DOHH2 (cell line): ENCODE results near the gene CD47.

Experiments used
- EZH2phosphoT487 ChIP-seq: fragments of 200-600 bp; sonication (generic); IDR thresholded peaks from 2 replicates; pipeline ENCODE4 v1.6.1; 2017; ENCODE audit warnings: borderline replicate concordance, mild to moderate bottlenecking, antibody characterized with exemption, low read length, moderate library complexity, mixed read lengths
- TF ChIP-seq, protein P1 (sequence below): fragments of 200-600 bp; sonication (generic); IDR thresholded peaks from one replicate; pipeline ENCODE4 v1.5.1; 2014; ENCODE audit warnings: antibody characterized with exemption, mild to moderate bottlenecking, low read depth, low read length; ENCODE audit not compliant: poor library complexity, severe bottlenecking

DNA sequence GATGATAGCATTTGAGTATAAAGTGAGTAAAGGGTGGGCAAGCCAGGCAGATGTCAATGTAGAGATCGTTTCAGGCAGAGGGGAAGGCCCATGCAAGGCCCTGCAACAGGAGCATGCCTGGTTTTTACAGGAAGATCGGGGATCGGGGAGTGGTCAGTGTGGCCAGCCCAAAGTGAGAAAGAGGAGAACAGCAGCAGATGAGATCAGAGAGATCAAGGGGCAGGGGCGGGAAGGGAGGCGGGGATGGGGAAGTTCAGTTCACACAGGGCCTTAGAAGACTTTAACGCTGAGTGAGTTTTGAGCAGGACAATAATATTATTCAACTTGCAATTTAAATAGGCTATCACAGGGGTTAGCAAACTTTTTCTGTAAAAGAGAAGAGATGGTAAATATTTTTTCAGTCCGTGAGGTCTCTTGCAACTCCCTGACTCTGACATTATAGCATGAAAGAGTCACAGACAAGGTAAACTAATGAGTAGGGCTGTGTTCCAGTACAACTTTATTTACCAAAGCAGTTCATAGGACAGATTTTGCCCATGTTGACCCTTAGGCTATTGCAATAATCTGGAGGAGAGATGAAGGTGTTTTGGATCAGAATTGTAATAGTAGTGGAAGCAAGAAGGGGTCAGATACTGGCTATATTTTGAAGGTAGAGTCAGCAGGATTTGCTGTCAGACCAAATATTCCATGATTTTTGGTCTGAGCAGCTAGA is 12.4 kb upstream of the CD47 start:
- TF ChIP-seq, protein P1, sequence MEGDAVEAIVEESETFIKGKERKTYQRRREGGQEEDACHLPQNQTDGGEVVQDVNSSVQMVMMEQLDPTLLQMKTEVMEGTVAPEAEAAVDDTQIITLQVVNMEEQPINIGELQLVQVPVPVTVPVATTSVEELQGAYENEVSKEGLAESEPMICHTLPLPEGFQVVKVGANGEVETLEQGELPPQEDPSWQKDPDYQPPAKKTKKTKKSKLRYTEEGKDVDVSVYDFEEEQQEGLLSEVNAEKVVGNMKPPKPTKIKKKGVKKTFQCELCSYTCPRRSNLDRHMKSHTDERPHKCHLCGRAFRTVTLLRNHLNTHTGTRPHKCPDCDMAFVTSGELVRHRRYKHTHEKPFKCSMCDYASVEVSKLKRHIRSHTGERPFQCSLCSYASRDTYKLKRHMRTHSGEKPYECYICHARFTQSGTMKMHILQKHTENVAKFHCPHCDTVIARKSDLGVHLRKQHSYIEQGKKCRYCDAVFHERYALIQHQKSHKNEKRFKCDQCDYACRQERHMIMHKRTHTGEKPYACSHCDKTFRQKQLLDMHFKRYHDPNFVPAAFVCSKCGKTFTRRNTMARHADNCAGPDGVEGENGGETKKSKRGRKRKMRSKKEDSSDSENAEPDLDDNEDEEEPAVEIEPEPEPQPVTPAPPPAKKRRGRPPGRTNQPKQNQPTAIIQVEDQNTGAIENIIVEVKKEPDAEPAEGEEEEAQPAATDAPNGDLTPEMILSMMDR, result no peak
- TF ChIP-seq EZH2phosphoT487, result no peak
